OCI-LY7 (cell line): ENCODE measurements around the gene PDZD2. TPM values are rescaled to one million over a fixed set of nuclear protein-coding genes. Genes with fewer than 3 reads are reported as not detected.

ENCODE experiments used
- BruUV-seq: library from RNA; stranded (reverse); fragments of 400-500 nt; replicated peaks from 2 replicates; lab custom pipeline; 2021; lab: Mats Ljungman, UMichigan
- CTCF ChIA-PET: fragments of 300-600 bp; sonication (Branson Sonifier 250); formaldehyde crosslinking; loops from one replicate; lab custom pipeline; 2022; ENCODE audit warnings: antibody characterized with exemption; ENCODE audit not compliant: unreplicated experiment; lab: Charles Lee
- POLR2A ChIA-PET: fragments of 300-600 bp; sonication (Branson Sonifier 250); formaldehyde crosslinking; loops from one replicate; lab custom pipeline; 2022; ENCODE audit warnings: antibody characterized with exemption; lab: Charles Lee
- DNase-seq: peaks from one replicate; pipeline ENCODE4 v3.0.0-alpha.2; 2015; ENCODE audit warnings: low spot score
- H2AFZ ChIP-seq: fragments of 200-600 bp; sonication (generic), shearing (Covaris generic); 2 replicates; pipeline ENCODE4 v1.6.1; 2014; ENCODE audit warnings: mild to moderate bottlenecking, antibody characterized with exemption, low read length, moderate library complexity
- H3K27ac ChIP-seq: fragments of 200-600 bp; sonication (generic); 2 replicates; pipeline ENCODE4 v1.5.1; 2014; ENCODE audit warnings: mixed run types, low read depth, mild to moderate bottlenecking, moderate library complexity, low read length, inconsistent platforms; ENCODE audit not compliant: poor library complexity, severe bottlenecking
- H3K36me3 ChIP-seq: fragments of 200-600 bp; sonication (generic); 2 replicates; pipeline ENCODE4 v1.6.1; 2014; ENCODE audit warnings: mild to moderate bottlenecking, antibody characterized with exemption, low read length, moderate library complexity, mixed read lengths; ENCODE audit not compliant: insufficient read depth
- H3K4me1 ChIP-seq: fragments of 200-600 bp; sonication (generic); 2 replicates; pipeline ENCODE4 v1.5.1; 2014; ENCODE audit warnings: mild to moderate bottlenecking, low read length; ENCODE audit not compliant: insufficient read depth, poor library complexity, severe bottlenecking
- H3K4me2 ChIP-seq: fragments of 200-600 bp; sonication (generic); 2 replicates; pipeline ENCODE4 v1.6.1; 2014; ENCODE audit warnings: mild to moderate bottlenecking, low read length
- H3K4me3 ChIP-seq: fragments of 200-600 bp; sonication (generic); 2 replicates; pipeline ENCODE4 v1.5.1; 2014; ENCODE audit warnings: mild to moderate bottlenecking, low read depth, low read length; ENCODE audit not compliant: poor library complexity, severe bottlenecking
- H3K79me2 ChIP-seq: fragments of 200-600 bp; sonication (generic); 2 replicates; pipeline ENCODE4 v1.6.1; 2016; ENCODE audit warnings: low read depth, mild to moderate bottlenecking, low read length, moderate library complexity, mixed read lengths; ENCODE audit not compliant: insufficient read depth
- H3K9me2 ChIP-seq: fragments of 200-600 bp; sonication (generic); 2 replicates; pipeline ENCODE4 v1.6.1; 2016; ENCODE audit warnings: mild to moderate bottlenecking, low read length, mixed read lengths; ENCODE audit not compliant: insufficient read depth
- H3K9me3 ChIP-seq: fragments of 200-600 bp; sonication (generic); 2 replicates; pipeline ENCODE4 v1.6.1; 2014; ENCODE audit warnings: mild to moderate bottlenecking, mixed run types, low read length, mixed read lengths
- H4K20me1 ChIP-seq: fragments of 200-600 bp; sonication (generic); 2 replicates; pipeline ENCODE4 v1.6.1; 2014; ENCODE audit warnings: mild to moderate bottlenecking, antibody characterized with exemption, low read length, moderate library complexity, mixed read lengths; ENCODE audit not compliant: insufficient read depth
- EZH2phosphoT487 ChIP-seq: fragments of 200-600 bp; sonication (generic); IDR thresholded peaks from 2 replicates; pipeline ENCODE4 v1.6.1; 2018; ENCODE audit warnings: low read depth, borderline replicate concordance, mild to moderate bottlenecking, mixed run types, antibody characterized with exemption, low read length, moderate library complexity, mixed read lengths
- intact Hi-C: fragments of 100-400 bp; cut with micrococcal nuclease; formaldehyde crosslinking; loops from one replicate; pipeline ENCODE4 v1.10.0; 2022; ENCODE audit not compliant: unreplicated experiment
- total RNA-seq, 2 experiments: library from RNA; depleted of rRNA in 1 of 2; stranded (reverse); fragments of >200 nt in 1 of 2; shearing (Covaris generic) in 1 of 2; gene quantifications; 2 replicates each; pipeline ENCODE4 v1.2.3, GENCODE V29; 2014 to 2022
- TF ChIP-seq, protein P1 (sequence below): fragments of 200-600 bp; sonication (generic); conservative IDR thresholded peaks from 2 replicates; pipeline ENCODE4 v1.5.1; 2014; ENCODE audit warnings: mild to moderate bottlenecking, antibody characterized with exemption, low read length, moderate library complexity, mixed read lengths

The PDZD2 gene
- total RNA-seq, 2 experiments from 2014 or later: 8.6 to 10.6 TPM

DNA sequence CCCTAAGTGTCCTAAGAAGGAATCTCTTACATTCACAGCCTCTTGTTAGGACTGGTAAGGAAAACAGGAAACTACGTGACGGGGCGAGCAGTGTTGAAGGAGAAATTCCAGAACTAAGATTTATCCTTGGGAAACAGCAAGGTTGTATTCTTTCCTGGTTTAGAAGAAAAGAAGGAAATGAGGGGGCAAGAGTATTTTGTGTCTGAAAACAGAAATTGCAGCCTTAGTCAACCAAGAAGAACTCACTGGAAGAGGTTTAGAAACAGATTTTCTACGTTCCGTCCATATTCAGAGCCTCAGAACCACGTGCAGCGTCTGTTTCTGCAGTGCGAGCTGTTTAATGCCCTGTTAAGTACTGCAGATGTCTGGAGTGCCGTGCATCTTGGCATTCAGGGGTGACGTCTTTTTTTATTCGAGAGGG, 460.0 kb downstream of the PDZD2 start:
- no peaks in the 10 kb centered on the region for H3K4me1 ChIP-seq
- DNase-seq: no peak
- no peak overlapping the region for H2AFZ ChIP-seq
- H3K36me3 ChIP-seq: peaks cover 53% of the 10 kb centered on the region; the same call in 1 of the 2 replicates
- H3K27ac ChIP-seq: no peak overlapping the region
- no peaks in the 10 kb centered on the region for H4K20me1 ChIP-seq
- no peaks in the 10 kb centered on the region for H3K9me3 ChIP-seq
- no peak overlapping the region for H3K4me3 ChIP-seq
- no peak for TF ChIP-seq EZH2phosphoT487
- TF ChIP-seq, protein P1, sequence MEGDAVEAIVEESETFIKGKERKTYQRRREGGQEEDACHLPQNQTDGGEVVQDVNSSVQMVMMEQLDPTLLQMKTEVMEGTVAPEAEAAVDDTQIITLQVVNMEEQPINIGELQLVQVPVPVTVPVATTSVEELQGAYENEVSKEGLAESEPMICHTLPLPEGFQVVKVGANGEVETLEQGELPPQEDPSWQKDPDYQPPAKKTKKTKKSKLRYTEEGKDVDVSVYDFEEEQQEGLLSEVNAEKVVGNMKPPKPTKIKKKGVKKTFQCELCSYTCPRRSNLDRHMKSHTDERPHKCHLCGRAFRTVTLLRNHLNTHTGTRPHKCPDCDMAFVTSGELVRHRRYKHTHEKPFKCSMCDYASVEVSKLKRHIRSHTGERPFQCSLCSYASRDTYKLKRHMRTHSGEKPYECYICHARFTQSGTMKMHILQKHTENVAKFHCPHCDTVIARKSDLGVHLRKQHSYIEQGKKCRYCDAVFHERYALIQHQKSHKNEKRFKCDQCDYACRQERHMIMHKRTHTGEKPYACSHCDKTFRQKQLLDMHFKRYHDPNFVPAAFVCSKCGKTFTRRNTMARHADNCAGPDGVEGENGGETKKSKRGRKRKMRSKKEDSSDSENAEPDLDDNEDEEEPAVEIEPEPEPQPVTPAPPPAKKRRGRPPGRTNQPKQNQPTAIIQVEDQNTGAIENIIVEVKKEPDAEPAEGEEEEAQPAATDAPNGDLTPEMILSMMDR: no peak
- ChIA-PET POLR2A (no interaction called here), CTCF (no interaction called here)
- no peak overlapping the region for H3K4me2 ChIP-seq
- BruUV-seq: no TSS peak
- H3K9me2 ChIP-seq: no peaks in the 10 kb centered on the region
- H3K79me2 ChIP-seq: no peaks in the 10 kb centered on the region
- intact Hi-C loops: loop anchor here (10.0 kb wide), 1 partner anchor 516 kb away; no protein-coding TSS in a partner anchor

DNA sequence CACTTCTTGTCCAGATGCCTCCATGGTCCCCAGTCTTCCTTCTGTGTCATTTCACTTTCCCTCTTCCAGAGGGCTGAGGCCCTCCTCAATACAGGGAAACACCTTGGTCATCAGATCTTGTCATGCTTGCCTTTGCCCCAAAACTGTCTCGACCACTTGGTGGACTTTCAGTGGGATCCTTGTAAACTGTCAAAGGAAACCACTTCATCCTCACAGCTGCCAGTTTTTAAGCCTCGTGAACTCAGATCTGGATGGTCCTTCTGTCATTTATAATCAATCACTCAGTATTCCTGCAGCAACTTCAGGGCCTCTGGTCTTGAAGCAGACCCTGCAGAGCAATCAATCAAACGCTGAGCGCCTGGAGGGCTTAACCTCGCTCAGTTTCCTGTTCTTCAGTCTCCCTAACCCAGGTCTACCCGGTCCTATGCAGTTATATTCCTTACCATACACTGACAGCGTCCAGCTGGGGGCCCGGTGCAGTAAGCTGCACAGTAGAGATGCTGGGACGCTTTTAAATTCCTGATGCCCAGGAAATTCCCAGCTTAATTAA, 460.6 kb downstream of the PDZD2 start:
- H3K9me3 ChIP-seq: no peaks in the 10 kb centered on the region
- H3K27ac ChIP-seq: no peak overlapping the region
- intact Hi-C loops: loop anchor here (10.0 kb wide), 2 partner anchors 225 to 515 kb away; no protein-coding TSS in a partner anchor
- no peak overlapping the region for H2AFZ ChIP-seq
- no peak overlapping the region for H3K4me3 ChIP-seq
- H3K9me2 ChIP-seq: no peaks in the 10 kb centered on the region
- POLR2A ChIA-PET: interaction anchor here (0.9 kb wide), 1 partner anchor 180 kb away, joined by 3 read pairs; no protein-coding TSS in a partner anchor
- H3K36me3 ChIP-seq: peaks cover 54% of the 10 kb centered on the region; the same call in 1 of the 2 replicates
- H3K79me2 ChIP-seq: no peaks in the 10 kb centered on the region
- no peaks in the 10 kb centered on the region for H3K4me1 ChIP-seq
- CTCF ChIA-PET: no interaction called here
- DNase-seq: no peak
- TF ChIP-seq EZH2phosphoT487: no peak
- TF ChIP-seq, protein P1: no peak
- no peaks in the 10 kb centered on the region for H4K20me1 ChIP-seq
- no peak overlapping the region for H3K4me2 ChIP-seq
- no TSS peak for BruUV-seq

DNA sequence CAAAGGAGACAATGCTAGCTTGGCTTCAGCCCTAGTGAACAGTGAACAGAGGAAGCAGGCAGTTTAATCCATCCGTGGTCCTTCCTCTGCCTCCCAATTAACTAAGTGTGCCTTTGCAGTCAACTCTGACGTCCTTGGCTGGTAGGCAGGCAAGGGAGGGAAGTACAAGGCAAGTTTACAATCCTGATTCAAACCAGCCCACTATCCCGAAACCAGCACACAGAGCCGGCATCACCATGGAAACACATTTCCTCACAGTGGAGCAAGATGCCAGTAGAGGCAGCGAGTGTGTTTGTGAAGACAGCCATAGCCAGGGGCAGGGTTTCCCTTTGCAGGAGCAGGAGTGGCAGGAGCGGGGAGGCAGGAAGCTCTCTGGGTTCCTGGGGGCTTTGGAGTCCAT, 461.3 kb downstream of the PDZD2 start:
- Histone ChIP-seq H3K36me3 (peaks cover 50% of the 10 kb centered on the region; the same call in 1 of the 2 replicates), H3K9me2 (no peaks in the 10 kb centered on the region), H3K4me1 (no peaks in the 10 kb centered on the region), H3K4me3 (no peak overlapping the region), H4K20me1 (no peaks in the 10 kb centered on the region), H3K9me3 (no peaks in the 10 kb centered on the region), H3K4me2 (no peak overlapping the region), H3K27ac (no peak overlapping the region), H3K79me2 (no peaks in the 10 kb centered on the region), H2AFZ (no peak overlapping the region)
- ChIA-PET CTCF (no interaction called here), POLR2A (interaction anchor here (0.9 kb wide), 1 partner anchor 181 kb away, joined by 3 read pairs; no protein-coding TSS in a partner anchor)
- no peak for TF ChIP-seq EZH2phosphoT487
- TF ChIP-seq, protein P1: no peak
- DNase-seq: no peak
- no TSS peak for BruUV-seq
- intact Hi-C loops: loop anchor here (10.0 kb wide), 1 partner anchor 225 kb away; no protein-coding TSS in a partner anchor
